Fibroblast of lung (primary cell): ENCODE measurements around the gene PPM1H.

ENCODE experiments used
- CTCF ChIP-seq, 2 donors: IDR thresholded peaks in 1 of 2; conservative IDR thresholded peaks in 1 of 2; 1 replicate in 1 of 2; 2 replicates in 1 of 2; pipeline ENCODE4 v1.5.1; 2011 to 2012; ENCODE audit warnings: low read length in 2 of 2, control low read depth in 1 of 2, inconsistent platforms in 1 of 2, low read depth in 1 of 2, mild to moderate bottlenecking in 1 of 2
- EZH2 ChIP-seq: IDR thresholded peaks from 2 replicates; pipeline ENCODE4 v1.5.1; 2012; ENCODE audit warnings: low read length, control low read depth, mild to moderate bottlenecking; ENCODE audit errors: missing control alignments

GRCh38 chr12:62686938-62687337, 248.0 kb downstream of the PPM1H start:
- TF ChIP-seq CTCF (conservative IDR thresholded peaks at IDR 0.05 in 1 of 2, IDR thresholded peaks at IDR 0.05 in 1 of 2; ENCODE audit: low read depth in 1 of 2, low read length in 2 of 2) (no peak), EZH2 (no peak)
